NCI-H446 treated with DMSO at 0.1 percent for 48 hours (cell line): ENCODE data around the gene CCDC7.
"Not testable (repeated sequence)": the region's sequence is repeated elsewhere in the genome, so short reads cannot be mapped to it uniquely, and the experiment has no call there.

Experiments
- DNase-seq: peaks from one replicate; lab custom pipeline; 2025; lab: John Stamatoyannopoulos, UW

CCDC7 gene

DNA sequence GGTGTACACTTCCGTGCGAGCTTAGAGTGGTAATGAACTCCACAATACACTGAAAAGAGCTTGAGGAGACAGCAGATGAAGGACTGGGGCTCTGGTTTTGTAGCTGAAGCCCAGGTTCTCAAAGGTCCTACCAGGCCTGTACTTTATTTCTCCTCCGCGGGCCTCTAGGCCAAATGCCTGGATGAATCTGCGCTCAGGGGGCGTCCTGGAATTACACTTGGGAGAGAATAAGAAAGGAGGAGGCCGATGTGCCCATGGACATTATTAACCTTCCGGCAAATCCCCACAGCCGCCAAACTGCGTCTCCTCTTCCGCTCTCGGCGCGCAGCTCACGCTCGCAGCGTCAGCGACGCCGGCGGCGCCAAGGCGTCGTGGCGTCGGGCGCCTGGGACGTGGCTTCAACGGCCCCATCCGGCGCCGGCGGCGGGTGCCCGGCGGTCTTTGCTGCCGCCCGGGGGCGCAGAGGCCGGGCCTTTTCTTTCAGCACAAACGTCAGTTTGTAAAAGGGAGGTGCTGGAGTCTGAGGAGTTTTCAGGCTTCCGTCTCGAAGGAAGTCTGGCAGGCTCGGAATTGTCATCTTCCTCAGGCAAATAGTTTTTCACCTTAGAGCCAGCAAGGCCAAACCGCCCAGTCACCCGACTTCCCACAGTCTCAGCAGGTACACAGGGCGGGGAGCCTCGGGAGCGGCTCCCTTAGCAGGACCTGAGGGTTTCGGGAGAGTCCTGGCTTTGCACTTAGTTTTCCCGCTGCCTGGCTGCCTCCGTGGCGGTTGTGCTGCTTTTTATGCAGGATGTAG is at the start of gene CCDC7:
CCDC7 (plus strand) TSS at position 401 of the 796 bp plus-strand sequence. CDS start 5,503 bp downstream, outside the sequence.
- peak; percentile 64 for DNase-seq

- not testable (repeated sequence) for DNase-seq
These were observed 48.8 kb upstream of the CCDC7 start for GRCh38 chr10:32397163-32397562.

DNA sequence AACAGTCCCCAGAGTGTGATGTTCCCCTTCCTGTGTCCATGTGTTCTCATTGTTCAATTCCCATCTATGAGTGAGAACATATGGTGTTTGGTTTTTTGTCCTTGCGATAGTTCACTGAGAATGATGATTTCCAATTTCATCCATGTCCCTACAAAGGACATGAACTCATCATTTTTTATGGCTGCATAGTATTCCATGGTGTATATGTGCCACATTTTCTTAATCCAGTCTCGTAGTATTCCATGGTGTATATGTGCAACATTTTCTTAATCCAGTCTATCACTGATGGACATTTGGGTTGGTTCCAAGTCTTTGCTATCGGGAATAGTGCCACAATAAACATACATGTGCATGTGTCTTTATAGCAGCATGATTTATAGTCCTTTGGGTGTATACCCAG is 46.2 kb upstream of the CCDC7 start:
- not testable (repeated sequence) for DNase-seq

DNA sequence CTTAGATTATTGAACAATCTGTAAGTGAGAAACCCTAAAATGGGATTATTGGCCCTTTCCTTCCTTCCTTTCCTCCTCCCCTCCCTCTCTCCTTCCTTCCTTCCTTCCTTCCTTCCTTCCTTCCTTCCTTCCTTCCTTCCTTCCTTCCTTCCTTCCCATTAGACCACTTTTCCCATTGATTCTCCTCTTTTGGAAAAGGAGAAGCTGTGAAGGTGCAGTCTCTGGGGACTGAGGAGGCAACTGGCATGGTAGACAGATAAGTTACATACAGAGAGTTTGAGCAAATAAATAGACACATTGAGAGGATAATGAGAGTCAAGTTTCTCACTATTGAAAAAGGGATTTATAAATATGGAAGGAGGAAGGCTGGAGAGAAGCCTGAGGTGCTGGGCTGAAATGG is 45.0 kb upstream of the CCDC7 start:
- no peak for DNase-seq

DNA sequence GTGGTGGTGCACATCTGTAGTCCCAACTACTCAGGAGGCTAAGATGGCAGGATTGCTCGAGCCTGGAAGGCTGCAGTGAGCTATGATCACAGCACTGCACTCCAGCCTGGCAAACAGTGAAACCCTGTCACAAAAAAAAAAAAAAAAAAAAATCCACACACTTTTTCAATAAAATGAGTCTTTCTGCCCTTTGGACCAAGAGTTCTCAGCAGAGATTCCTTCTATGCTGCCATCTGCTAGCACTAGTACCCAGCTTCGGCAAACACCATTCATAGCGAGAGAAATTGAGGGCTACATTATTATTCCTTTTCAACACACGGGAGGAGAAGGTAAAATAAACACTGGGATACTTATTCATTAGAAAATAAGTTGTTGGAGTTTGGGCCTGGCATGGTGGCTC is 43.4 kb upstream of the CCDC7 start:
- no peak for DNase-seq

GRCh38 chr10:32403091-32403490 is 42.8 kb upstream of the CCDC7 start:
- DNase-seq: no peak

- DNase-seq: no peak
These were observed 37.2 kb upstream of the CCDC7 start for GRCh38 chr10:32408690-32409089.

- no peak for DNase-seq
These were observed 36.2 kb upstream of the CCDC7 start for GRCh38 chr10:32409741-32410140.

DNA sequence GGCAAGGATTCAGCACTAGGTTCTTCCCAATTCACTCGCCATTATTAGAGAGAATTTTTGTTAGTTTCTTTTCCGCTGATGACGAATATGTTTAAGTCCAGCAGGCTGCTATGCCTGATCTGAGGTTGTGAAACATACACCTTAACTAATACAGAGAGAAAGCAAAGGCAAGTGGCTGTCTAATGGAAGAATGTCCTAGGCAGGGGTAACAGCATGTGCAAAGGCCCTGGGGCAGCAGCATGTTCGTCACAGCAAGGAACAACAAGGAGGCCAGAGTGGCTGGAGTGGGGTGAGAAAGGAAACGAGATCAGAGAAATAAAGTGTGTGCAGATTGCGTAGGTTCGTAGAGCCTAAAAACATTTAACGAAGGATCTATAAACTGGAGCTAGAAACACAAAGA is 35.4 kb upstream of the CCDC7 start:
- DNase-seq: no peak

GRCh38 chr10:32411797-32412498 is 34.0 kb upstream of the CCDC7 start:
- no peak for DNase-seq

GRCh38 chr10:32412499-32412853 is 33.5 kb upstream of the CCDC7 start:
- DNase-seq: no peak

DNA sequence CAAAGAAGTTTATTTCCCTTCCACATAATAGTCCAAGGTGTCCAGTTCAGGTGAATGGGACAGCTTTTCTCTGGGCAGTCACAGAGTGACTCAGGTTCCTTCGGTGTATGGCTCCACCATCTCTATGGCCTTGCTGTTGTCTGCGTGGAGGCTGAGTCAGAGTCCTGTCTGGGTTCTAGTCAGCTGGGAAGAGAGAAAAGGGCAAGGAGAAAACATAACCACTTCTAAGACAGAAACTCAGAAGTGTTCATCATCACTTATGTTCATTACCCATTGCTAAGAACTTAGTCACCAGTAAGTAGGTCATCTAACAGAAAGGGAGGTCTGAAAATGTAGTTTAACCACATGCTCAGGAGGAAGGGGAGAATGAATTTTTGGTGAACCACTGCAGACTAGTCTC is 32.4 kb upstream of the CCDC7 start:
- no peak for DNase-seq

- no peak for DNase-seq
These were observed 30.6 kb upstream of the CCDC7 start for GRCh38 chr10:32415361-32415760.

GRCh38 chr10:32417911-32418547 is 27.9 kb upstream of the CCDC7 start:
- peak; percentile 8 for DNase-seq

DNA sequence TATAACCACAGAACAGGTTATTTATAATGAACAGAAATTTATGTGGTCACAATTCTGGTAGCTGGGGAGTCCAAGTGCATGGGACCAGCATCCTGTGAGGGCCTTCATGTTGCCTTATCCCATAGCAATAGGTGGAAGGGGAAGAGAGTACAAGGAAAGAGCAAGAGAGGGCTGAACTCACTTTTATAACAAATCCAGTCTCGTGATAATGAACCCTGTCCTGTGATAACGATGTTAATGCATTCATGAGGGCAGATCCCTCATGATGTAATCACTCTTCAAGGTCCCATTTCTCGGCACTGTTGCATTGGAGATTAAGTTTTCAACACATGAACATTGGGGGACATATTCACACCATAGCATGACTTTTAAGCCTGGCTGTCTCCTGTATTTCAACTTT is 27.4 kb upstream of the CCDC7 start:
- DNase-seq: no peak

DNA sequence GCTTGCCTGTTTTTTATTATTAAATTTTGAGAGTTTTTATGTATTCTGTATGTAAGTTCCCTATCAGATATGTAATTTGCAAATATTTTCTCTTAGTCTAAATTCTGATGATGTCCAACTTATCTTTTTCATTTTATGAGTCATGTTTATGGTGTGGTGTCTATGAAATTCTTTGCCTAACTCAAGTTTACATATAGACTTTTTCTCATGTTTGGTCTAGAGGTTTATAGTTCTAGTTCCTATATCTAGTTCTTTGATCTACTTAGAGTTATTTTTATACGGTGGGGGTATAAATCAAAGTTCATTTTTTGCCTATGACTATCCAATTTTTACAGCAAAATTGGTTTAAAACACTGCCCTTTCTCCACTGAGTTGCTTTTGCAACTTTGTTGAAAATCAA is 26.3 kb upstream of the CCDC7 start:
- DNase-seq: no peak

- DNase-seq: no peak
These were observed 19.8 kb upstream of the CCDC7 start for GRCh38 chr10:32426186-32426585.

DNA sequence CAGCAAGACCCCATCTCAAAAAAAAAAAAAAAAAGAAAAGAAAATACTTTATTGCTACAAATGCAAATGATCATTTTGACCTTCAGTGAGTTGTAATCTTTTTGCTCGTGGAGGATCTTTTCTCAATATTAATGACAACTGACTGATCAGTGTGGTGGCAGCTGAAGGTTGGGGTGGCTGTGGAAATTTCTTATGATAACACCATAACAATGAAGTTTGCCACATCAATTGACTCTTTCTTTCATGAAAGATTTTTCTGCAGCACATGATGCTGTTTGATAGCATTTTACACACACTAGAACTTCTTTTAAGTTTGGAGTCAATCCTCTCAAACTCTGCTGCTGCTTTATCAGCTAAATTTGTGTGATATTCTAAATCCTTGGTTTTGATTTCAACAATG is 12.4 kb upstream of the CCDC7 start:
- DNase-seq: no peak

DNA sequence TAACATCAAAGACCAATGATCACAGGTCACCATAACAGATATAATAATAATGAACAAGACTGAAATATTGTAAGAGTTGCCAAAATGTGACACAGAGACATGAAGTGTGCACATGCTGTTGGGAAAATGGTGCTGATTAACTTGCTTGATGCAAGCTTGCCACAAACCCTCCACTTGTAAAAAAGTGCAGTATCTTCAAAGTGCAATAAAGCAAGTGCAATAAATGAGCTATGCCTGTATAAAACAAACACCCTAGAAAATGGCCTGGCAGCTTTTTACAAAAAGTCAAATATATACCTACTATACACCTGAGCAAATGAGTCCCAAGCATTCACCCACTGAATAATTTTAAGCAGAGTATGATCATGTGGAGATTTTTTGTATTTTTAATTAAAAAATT is 9.7 kb upstream of the CCDC7 start:
- DNase-seq: no peak

DNA sequence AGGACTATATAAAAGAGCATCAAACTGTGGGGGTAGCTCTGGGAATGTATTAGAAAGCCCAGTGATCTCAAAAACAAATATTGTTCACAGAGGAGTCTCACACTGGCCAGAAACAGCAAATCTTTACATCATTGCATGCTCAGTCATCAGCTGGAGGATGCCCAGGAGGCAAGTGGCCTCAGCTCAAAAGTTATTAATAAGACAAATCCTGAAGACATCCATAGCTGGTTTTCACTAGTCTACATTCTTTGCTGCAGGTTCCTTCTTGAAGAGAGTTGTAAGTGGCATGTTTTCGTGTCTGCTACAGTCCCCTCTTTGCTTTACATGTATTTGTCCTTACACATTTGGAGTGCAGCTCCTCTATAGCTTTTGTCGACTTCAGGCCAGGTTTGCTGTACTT is 8.6 kb upstream of the CCDC7 start:
- DNase-seq: no peak

DNA sequence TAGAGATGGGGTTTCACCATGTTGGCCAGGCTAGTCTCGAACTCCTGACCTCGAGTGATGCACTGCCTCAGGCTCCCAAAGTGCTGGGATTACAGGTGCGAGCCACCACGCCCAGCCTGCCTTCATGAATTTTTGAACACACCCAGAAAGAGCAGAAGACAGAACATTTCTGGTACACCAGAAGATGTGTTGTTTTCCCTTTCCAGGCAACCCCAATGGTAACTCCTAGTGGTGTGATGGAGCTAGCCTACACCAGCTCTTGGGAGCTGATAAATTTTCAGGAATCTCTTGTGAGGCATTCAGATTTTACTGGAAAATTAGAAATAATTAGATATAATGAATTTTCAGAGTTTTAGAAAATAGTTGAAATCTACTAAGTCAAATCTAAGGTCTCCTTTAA is 904 bp upstream of the CCDC7 start:
- no peak for DNase-seq

DNA sequence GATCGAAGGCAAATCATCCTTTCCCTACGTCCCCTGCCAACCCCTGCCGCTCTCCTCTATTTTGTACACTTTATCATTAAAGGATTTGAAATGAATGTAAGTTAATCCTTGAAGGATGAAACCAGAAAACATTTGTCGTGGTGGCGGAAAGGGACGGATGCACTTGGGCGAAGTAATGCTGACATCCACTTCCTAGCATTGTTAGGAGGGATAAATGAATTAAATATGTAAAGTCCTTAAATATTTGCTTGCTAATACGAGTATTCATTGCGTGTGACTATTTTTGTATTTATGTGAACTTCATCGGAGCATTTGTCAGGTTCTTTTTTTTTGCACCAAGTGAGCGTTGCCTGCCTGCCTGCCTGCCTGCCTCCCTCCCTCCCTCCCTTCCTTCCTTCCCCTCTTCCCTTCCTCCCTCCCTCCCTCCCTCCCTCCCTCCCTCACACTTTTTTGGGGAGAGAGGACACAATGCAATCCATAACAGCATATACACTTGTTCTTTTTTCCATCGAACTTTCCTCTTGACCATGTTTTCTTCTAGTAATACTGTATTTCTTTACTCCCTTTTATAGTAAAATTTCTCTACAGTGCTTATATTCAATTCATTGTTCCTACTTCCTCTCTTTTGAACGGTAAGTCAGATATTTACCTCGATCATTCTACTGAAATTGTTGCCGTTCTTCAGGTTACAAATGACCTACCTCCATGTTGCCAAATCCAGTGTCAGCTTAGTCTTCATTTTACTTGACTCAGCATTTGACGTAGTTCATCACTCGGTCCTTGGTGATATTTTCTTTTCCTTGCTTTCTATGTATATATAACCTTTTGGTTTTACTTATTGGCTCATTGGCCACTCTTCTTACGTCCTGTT is 831 bp downstream of the CCDC7 start:
- DNase-seq: peak; percentile 12
